AG09309 (cell line): ENCODE data around the gene PDIA2.
"Not testable (repeated sequence)": the region's sequence is repeated elsewhere in the genome, so short reads cannot be mapped to it uniquely, and the experiment has no call there.

Source experiments
- DNase-seq: peaks from one replicate; pipeline ENCODE4 v3.0.0-alpha.2; 2010; ENCODE audit warnings: low read depth
- H3K4me3 ChIP-seq: 2 replicates; pipeline ENCODE4 v1.5.1; 2011; ENCODE audit warnings: mild to moderate bottlenecking, low read depth, low read length, moderate library complexity; ENCODE audit not compliant: control insufficient read depth
- TF ChIP-seq, protein P1 (sequence below): IDR thresholded peaks from 2 replicates; pipeline ENCODE4 v1.5.1; 2011; ENCODE audit warnings: mild to moderate bottlenecking, low read depth, low read length, inconsistent platforms; ENCODE audit not compliant: insufficient read depth, control insufficient read depth; ENCODE audit errors: missing control alignments

The PDIA2 gene

DNA sequence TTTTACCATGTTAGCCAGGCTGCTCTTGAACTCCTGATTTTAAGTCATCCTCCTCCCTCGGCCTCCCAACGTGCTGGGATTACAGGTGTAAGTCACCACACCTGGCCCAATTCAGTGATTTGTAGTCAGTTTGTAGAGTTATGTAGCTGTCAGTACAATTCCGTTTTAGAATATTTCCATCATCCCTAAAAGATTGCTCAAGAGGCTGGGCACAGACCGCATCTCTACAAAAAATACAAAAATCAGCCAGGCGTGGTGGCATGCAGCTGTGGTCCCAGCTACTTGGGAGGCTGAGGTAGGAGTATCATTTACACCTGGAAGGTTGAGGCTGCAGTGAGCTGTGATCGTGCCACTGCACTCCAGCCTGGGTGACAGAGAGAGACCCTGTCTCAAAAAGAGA, 27.8 kb upstream of the PDIA2 start:
- DNase-seq = no peak
- no peak overlapping the region for H3K4me3 ChIP-seq
- TF ChIP-seq, protein P1, sequence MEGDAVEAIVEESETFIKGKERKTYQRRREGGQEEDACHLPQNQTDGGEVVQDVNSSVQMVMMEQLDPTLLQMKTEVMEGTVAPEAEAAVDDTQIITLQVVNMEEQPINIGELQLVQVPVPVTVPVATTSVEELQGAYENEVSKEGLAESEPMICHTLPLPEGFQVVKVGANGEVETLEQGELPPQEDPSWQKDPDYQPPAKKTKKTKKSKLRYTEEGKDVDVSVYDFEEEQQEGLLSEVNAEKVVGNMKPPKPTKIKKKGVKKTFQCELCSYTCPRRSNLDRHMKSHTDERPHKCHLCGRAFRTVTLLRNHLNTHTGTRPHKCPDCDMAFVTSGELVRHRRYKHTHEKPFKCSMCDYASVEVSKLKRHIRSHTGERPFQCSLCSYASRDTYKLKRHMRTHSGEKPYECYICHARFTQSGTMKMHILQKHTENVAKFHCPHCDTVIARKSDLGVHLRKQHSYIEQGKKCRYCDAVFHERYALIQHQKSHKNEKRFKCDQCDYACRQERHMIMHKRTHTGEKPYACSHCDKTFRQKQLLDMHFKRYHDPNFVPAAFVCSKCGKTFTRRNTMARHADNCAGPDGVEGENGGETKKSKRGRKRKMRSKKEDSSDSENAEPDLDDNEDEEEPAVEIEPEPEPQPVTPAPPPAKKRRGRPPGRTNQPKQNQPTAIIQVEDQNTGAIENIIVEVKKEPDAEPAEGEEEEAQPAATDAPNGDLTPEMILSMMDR = no peak

DNA sequence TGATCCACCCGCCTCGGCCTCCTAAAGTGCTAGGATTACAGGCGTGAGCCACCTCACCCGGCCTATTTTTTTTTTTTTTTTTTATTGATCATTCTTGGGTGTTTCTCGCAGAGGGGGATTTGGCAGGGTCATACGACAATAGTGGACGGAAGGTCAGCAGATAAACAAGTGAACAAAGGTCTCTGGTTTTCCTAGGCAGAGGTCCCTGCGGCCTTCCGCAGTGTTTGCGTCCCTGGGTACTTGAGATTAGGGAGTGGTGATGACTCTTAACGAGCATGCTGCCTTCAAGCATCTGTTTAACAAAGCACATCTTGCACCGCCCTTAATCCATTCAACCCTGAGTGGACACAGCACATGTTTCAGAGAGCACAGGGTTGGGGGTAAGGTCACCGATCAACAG, 24.9 kb upstream of the PDIA2 start:
- DNase-seq, H3K4me3 ChIP-seq: not testable (repeated sequence)

DNA sequence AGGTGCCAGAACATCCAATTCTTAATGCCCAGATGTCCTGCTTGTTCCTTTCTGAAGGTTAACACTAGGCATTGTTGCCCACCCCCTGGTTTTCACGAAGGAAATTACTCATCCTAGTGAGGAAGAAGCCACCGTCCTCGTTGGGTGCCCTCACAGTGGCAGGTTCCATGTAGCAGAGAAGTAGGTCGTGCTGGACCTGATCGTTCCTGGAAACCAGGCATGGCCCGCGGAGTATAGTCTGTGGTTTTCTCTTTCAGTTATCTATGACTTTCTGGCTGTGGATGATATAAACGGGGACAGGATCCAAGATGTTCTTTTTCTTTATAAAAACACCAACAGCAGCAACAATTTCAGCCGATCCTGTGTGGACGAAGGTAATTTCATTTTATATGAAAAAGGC, 23.7 kb upstream of the PDIA2 start:
- DNase-seq = no peak
- TF ChIP-seq, protein P1 = no peak
- no peak overlapping the region for H3K4me3 ChIP-seq

DNA sequence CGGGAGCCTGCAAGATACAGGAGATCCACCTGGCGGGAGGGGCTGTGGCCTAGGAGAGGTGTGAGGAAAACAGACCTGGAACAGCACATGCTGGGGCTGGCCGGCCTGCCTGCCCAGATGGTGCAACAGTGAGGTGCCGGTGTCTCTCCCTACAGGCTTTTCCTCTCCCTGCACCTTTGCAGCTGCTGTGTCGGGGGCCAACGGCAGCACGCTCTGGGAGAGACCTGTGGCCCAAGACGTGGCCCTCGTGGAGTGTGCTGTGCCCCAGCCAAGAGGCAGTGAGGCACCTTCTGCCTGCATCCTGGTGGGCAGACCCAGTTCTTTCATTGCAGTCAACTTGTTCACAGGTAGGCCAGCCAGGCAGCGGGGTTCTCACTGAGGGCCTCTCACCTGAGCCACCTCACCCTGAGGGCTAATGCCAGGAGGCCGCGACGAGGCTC, 23.1 kb upstream of the PDIA2 start:
- no peak overlapping the region for H3K4me3 ChIP-seq
- TF ChIP-seq, protein P1 = no peak
- no peak for DNase-seq

DNA sequence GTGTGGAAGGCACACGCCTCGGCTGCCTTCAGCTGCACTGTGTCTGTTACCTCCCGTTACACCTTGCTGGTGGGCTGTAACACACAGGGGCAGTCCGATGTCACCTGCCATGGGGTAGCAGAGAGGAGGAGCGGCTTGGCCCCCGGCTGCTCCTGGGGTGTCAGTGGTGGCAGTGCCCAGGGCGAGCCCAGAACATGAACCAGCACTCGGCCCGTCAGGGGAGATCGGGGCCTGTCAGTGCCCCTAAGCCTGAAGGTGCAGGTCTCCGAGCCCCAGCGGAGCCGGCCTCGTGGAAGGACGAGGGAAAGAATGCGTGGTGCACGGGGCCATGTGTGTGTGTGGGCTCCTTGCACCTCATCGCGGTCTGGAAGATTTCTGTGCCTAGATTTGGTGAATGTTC, 22.6 kb upstream of the PDIA2 start:
- H3K4me3 ChIP-seq = no peak overlapping the region
- no peak for DNase-seq
- TF ChIP-seq, protein P1 = no peak

DNA sequence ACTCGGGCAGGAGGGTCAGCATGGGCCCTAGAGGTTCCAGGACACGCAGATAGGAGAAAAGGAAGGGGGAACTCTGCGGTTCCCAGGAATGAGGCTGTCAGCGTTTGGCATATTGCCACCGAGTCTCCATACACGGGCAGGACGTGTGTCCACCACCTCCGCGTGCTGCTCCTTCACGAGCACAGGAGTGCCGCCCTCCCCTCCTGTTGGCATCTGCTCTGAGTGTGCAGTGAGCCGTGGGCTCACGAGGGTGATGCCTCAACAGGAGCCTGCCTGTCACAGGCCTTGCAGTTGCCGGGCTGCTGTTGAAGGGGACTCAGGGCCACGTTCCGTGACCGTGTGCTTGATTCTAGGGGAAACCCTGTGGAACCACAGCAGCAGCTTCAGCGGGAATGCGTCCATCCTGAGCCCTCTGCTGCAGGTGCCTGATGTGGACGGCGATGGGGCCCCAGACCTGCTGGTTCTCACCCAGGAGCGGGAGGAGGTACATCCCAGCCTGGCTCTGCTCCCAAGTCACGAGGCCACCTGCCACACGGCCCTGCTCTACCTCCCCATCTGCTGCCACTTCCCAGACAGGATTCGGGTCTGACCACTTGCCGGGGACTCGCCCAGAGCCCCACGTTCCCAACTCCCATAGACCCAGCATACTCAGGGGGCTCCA, 21.8 kb upstream of the PDIA2 start:
- TF ChIP-seq, protein P1 = no peak
- no peak overlapping the region for H3K4me3 ChIP-seq
- DNase-seq = no peak

DNA sequence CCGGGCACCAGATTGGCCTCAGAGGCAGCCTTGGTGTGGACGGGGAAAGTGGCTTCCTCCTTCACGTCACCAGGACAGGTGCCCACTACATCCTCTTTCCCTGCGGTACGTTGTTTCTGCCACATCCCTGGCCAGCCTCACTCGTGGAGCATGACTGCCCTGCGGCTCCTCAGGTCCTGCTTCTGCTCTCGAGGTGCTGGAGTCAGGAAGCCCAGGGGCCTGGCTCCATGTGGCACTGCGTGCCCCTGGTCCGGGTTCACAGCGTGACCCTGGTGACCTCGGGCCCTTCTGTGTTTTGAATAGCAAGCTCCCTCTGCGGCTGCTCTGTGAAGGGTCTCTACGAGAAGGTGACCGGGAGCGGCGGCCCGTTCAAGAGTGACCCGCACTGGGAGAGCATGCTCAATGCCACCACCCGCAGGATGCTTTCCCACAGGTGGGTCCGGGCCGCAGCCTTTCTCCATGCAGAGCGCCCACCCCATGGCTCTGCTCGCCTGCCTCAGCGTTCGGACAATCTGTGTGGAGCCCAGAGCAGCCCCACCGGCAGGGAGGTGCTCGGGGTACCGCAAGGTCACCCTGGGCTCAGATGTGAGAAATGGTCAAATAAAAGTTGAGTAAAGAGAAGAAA, 20.7 kb upstream of the PDIA2 start:
- no peak for DNase-seq
- TF ChIP-seq, protein P1 = no peak
- no peak overlapping the region for H3K4me3 ChIP-seq
